IPS-18c (cell line): ENCODE data around the gene GPRIN1.

ENCODE experiments used
- H3K4me3 ChIP-seq: 2 replicates; pipeline ENCODE4 v1.7.0; 2013; ENCODE audit warnings: low read depth, mild to moderate bottlenecking, low read length, moderate library complexity; ENCODE audit not compliant: insufficient read depth
- H3K9me3 ChIP-seq: one replicate; pipeline ENCODE4 v1.6.1; 2013; ENCODE audit warnings: mild to moderate bottlenecking, low read length, moderate library complexity; ENCODE audit not compliant: control insufficient read depth, insufficient read depth

The GPRIN1 gene

GRCh38 chr5:176629853-176630680, 20.1 kb upstream of the GPRIN1 start, which contains the start of the genes EIF4E1B and SNCB:
Gene EIF4E1B (plus strand): TSS chr5:176630675. CDS start chr5:176642788, 12,113 bp downstream.
Gene SNCB (minus strand): TSS chr5:176630534. CDS start chr5:176629654, 880 bp downstream.
- H3K4me3 ChIP-seq, result peak within 1 kb of the TSS; percentile 75

DNA sequence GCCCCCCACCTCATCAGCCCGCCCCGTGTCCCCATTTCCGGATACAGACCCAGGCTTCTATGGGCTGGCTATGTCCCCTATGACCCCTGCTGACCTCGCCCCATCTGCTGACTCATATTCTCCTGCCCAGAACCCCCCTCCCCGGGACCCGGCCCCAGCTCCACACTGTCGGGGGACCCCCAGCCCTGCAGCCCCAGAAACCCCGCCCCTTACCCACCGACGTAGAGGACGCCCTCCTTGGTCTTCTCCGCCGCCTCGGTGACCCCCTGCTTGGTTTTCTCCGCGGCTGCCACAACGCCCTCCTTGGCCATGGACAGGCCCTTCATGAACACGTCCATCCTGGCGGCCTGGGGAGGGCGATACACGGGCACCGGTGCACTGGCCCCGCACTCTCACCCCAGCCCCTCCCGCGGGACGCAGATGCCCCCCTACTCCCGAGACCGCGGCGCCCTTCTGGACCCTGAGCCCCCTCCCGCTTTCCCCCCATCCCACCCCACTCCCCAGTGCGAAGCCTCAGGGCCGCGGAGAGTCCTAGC, 19.4 kb upstream of the GPRIN1 start:
- peak overlapping the region; percentile 75 for H3K4me3 ChIP-seq
- no peaks in the 10 kb centered on the region for H3K9me3 ChIP-seq

More at GRCh38 chr5:176629853-176630680, 20.1 kb upstream of the GPRIN1 start, which contains the start of the genes EIF4E1B and SNCB:
- no peaks in the 10 kb centered on the region for H3K9me3 ChIP-seq

GRCh38 chr5:176628406-176629228, 18.7 kb upstream of the GPRIN1 start:
- Histone ChIP-seq H3K4me3 (no peak overlapping the region; the same call in 1 of the 2 replicates), H3K9me3 (no peaks in the 10 kb centered on the region)

DNA sequence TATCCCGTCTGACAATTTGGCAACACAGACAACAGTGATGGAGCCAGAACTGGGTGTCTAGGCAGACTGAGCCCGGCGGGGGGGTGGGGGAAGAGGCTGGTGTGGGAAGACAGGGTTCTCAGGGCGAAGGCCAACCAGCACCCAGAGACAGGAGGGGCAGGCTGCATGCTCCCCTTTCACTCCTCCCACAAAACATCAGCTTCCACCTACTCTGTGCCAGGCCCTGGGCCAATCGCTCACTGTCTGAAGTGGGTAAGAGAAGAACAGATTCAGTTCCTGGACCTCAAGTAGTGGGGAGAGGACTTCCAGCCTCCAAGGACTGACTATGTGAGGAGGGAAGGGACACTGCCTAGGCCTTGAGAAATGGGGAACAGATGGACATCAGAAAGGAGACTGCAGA, 17.6 kb upstream of the GPRIN1 start:
- no peaks in the 10 kb centered on the region for H3K9me3 ChIP-seq
- H3K4me3 ChIP-seq, result no peak overlapping the region

GRCh38 chr5:176626876-176627236, 16.9 kb upstream of the GPRIN1 start:
- Histone ChIP-seq H3K9me3 (no peaks in the 10 kb centered on the region), H3K4me3 (no peak overlapping the region)

DNA sequence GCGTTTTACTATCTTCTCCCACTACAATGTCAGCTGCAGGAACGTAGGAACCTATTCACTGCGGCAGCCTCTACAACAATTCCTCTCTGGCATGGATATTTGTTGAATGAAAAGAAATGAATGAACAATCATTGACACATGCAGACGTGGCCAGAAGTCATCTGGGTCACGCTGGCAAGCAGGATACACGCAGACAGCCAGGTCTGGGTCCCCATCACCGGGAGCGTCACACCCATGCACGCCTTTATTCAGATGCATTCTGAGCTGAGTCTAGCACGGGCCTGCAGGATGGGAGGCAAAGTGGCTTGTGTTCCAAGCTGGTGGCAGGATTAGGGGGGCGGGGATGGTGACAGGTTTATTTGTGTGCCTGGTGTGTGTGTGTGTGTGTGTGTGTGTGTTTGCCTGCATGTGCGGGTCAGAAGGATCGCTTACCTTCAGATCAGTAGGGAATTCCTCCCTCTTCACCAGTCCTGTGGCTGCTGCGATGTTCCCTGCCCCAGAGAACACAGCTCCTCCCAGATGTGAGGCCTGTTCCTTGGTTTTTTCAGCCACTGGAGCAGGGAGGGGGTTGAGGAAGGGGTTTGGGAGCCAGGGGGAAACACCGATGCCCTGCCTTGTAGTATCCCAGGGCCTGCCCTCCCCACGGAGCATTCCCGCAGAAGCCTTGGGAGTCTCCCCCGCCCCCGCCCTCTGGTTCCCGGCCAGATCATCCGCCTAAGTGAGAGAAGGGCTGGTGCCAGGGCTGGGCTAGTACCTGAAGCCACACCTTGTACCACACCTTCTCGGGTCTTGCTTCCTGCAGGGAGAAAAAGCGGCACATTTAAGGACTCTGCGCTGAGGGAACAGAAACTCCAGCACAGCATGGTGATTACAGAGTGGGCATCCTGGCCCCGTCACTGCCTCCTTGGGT, 16.3 kb upstream of the GPRIN1 start:
- H3K9me3 ChIP-seq, result no peaks in the 10 kb centered on the region

GRCh38 chr5:176625512-176625911, 15.6 kb upstream of the GPRIN1 start:
- H3K9me3 ChIP-seq, result no peaks in the 10 kb centered on the region

More for the DNA sequence above, 16.3 kb upstream of the GPRIN1 start:
- no peak overlapping the region for H3K4me3 ChIP-seq

DNA sequence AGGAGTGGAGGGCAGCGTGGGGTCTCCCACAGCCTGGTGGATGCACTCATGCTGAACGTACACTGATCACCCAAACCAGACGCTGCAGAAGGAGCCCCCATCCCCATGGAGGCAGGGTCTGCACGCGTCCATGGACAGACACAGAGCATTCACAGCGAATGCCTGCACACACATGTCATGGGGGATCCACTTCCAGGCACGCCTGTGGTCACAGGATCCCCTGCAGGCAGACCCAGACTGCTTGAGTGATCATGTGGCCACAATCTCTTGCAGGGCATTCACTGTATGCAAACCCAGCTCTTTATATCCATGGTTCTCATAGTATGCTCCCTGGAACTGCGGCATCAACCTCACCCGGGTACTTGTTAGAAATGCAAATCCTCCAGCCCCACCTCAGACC, 15.0 kb upstream of the GPRIN1 start:
- no peaks in the 10 kb centered on the region for H3K9me3 ChIP-seq
- H3K4me3 ChIP-seq, result no peak overlapping the region

More at GRCh38 chr5:176625512-176625911, 15.6 kb upstream of the GPRIN1 start:
- H3K4me3 ChIP-seq, result no peak overlapping the region

- no peak overlapping the region for H3K4me3 ChIP-seq
- H3K9me3 ChIP-seq, result peaks cover 1% of the 10 kb centered on the region
Measured at GRCh38 chr5:176624142-176624541, 14.2 kb upstream of the GPRIN1 start.

DNA sequence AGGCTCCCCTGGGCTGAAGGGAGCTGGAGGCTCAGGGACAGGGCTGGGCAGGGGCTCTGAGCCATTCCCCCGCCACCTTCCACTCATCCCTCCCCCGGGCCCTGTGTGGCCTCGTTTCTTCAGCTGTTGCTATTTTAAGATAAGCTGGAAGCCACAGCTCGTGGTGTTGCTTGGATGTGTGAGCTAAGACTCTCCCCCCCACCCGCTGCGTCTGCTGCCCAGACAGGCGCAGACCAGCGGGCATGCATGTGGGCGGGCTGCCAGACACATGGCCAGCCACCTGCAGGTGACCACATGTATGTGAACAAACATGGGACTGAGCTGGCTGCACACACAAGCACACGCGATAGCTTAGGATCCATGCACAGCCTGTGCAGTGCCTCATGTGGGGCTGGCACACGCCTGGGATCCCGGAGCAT, 11.7 kb upstream of the GPRIN1 start:
- Histone ChIP-seq H3K9me3 (peaks cover 4% of the 10 kb centered on the region), H3K4me3 (no peak overlapping the region)

DNA sequence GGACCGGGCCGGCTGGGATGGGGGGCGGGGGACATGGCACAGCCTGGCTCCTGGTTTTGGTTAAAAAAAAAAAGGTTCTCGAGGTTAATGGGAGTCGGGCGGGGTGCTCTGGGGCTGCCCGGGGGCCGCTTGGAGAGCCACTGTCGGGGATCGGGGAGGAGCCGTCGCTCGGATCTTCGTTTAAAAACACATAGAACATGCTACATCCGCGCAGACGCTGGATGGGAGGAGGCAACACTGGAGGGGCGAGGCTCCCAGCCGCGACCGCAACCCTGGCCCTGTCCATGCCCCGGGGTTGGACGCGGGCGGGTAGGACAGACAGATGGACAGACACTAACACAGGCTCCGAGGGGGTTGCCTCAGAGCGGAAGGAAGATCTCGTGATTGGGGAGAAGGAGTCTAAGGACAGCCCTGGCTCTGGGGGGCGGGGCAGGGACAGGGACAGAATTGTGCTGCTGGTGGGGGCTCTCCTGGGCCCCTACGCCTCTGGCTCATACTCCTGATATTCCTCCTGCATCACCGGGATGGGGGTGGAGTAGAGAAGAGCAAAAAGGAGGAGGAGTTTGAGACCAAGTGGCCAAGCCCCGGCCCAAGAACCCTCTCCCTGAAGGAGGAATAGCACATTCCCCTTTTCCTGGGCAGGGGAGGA, 10.5 kb upstream of the GPRIN1 start:
- peaks cover 4% of the 10 kb centered on the region for H3K9me3 ChIP-seq
- H3K4me3 ChIP-seq, result no peak overlapping the region; the same call in 1 of the 2 replicates

DNA sequence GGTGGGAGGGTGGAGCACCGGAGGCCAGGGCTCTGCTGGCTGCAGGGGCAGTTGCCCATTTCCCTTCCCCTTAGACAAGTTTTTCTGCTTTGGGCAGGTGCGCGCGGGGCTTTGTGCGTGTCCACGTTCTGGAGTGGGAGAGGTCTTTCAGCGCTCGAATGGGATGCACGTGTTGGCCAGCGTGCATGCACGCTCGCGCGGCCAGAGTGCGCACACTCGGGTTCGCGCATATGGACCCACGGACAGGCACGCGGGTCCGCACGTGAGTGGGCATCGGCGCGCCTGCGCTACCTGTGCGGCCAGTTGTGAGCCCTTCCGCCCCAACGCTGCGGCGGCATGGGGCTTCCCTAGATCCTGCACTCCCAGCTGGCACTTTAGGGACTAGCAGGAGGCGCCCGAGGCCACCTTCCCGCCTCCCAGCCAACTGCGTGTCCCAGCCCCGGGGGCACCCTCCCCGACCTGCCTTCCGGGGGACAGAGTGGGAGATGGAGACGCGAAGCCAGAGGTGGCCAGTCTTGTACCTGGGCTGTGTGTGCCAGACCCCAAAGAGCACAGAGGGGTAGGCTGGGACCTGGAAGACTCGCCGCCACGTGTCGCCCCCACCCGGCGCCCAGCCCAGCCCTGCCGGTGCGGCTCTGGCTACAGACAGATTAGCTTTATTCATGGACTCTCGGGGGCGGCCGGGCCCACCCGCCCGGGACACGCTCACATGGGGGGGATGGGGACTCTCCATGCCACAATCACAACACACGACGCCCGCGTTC, 9.8 kb upstream of the GPRIN1 start:
- peaks cover 4% of the 10 kb centered on the region for H3K9me3 ChIP-seq
- H3K4me3 ChIP-seq, result no peak overlapping the region; the same call in 1 of the 2 replicates

- peaks cover 4% of the 10 kb centered on the region for H3K9me3 ChIP-seq
- no peak overlapping the region; the same call in 1 of the 2 replicates for H3K4me3 ChIP-seq
Measured at GRCh38 chr5:176619203-176619568, 9.2 kb upstream of the GPRIN1 start.

DNA sequence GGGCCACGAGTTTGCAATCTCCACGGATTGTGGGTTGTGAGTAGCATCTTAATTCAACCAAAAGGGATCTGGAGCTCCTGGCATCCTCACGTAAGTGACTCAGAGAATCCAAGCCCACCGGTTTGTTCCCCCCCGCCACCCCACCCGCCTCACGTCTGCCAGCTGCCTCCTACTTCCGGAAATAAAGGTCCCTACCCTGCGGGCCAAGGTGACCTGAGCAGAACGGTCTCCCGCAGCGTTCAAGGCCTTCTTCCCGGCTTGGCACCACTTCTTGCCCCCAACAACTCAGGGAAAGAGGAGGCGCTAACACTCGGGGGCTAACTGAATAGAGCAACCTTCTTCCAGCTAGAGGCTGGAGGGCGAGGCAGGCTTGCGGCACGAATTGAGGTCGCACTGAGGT, 8.8 kb upstream of the GPRIN1 start:
- Histone ChIP-seq H3K4me3 (no peak overlapping the region), H3K9me3 (peaks cover 4% of the 10 kb centered on the region)

- peaks cover 4% of the 10 kb centered on the region for H3K9me3 ChIP-seq
- no peak overlapping the region for H3K4me3 ChIP-seq
Measured at GRCh38 chr5:176616511-176616910, 6.6 kb upstream of the GPRIN1 start.
